Panc1 (cell line): Measurements from ENCODE around the gene TSHR. TPM values are rescaled to one million over a fixed set of nuclear protein-coding genes. Genes with fewer than 3 reads are reported as not detected.

Experiments
- ATAC-seq: fragments of 200-7000 bp; cut with Tn5 transposase; 2 replicates; pipeline ENCODE4 v1.9.1; 2020; ENCODE audit warnings: mild to moderate bottlenecking, moderate library complexity
- BruUV-seq: library from RNA; stranded (reverse); fragments of 400-500 nt; replicated peaks from 2 replicates; lab custom pipeline; 2021; lab: Mats Ljungman, UMichigan
- CTCF ChIA-PET: fragments of 300-600 bp; sonication (Branson Sonifier 250); formaldehyde crosslinking; loops from one replicate; lab custom pipeline; 2022; ENCODE audit warnings: antibody characterized with exemption; lab: Charles Lee
- POLR2A ChIA-PET: fragments of 300-600 bp; sonication (Branson Sonifier 250); formaldehyde crosslinking; loops from one replicate; lab custom pipeline; 2022; ENCODE audit warnings: antibody characterized with exemption; lab: Charles Lee
- DNase-seq: peaks from one replicate; pipeline ENCODE4 v3.0.0-alpha.2; 2010; ENCODE audit warnings: low read depth, low spot score
- H3K27ac ChIP-seq: 2 replicates; pipeline ENCODE4 v1.5.1; 2011; ENCODE audit warnings: mild to moderate bottlenecking, low read length, inconsistent platforms
- H3K27me3 ChIP-seq: fragments of 200-500 bp; sonication (Bioruptor generic); 2 replicates; pipeline ENCODE4 v1.6.0; 2014; ENCODE audit warnings: low read length, inconsistent platforms; ENCODE audit not compliant: control insufficient read depth, insufficient read depth
- H3K36me3 ChIP-seq: fragments of 200-500 bp; sonication (Bioruptor generic); 2 replicates; pipeline ENCODE4 v1.5.1; 2014; ENCODE audit warnings: inconsistent platforms, mild to moderate bottlenecking, low read length, moderate library complexity; ENCODE audit not compliant: control insufficient read depth, insufficient read depth
- H3K4me1 ChIP-seq: 2 replicates; pipeline ENCODE4 v1.5.1; 2011; ENCODE audit warnings: inconsistent platforms, mild to moderate bottlenecking, low read length, moderate library complexity; ENCODE audit not compliant: control insufficient read depth, insufficient read depth
- H3K4me3 ChIP-seq, 2 experiments: 2 replicates each; pipeline ENCODE4 v1.5.1; 2011 to 2012; ENCODE audit warnings: low read depth in 2 of 2, low read length in 2 of 2, mild to moderate bottlenecking in 2 of 2, inconsistent platforms in 1 of 2, moderate library complexity in 1 of 2
- H3K9me3 ChIP-seq: fragments of 200-500 bp; sonication (Bioruptor generic); 2 replicates; pipeline ENCODE4 v1.5.1; 2014; ENCODE audit warnings: low read depth, mild to moderate bottlenecking, inconsistent platforms, low read length, moderate library complexity; ENCODE audit not compliant: control insufficient read depth, insufficient read depth
- POLR2AphosphoS5 ChIP-seq: IDR thresholded peaks from 2 replicates; pipeline ENCODE4 v1.6.1; 2012; ENCODE audit warnings: mild to moderate bottlenecking, low read depth, low read length, moderate library complexity
- SIN3A ChIP-seq: IDR thresholded peaks from 2 replicates; pipeline ENCODE4 v1.6.1; 2012; ENCODE audit warnings: low read depth, mild to moderate bottlenecking, low read length, moderate library complexity, borderline replicate concordance; ENCODE audit not compliant: insufficient read depth
- TCF7L2 ChIP-seq: IDR thresholded peaks from 2 replicates; pipeline ENCODE4 v1.6.1; 2011; ENCODE audit warnings: mild to moderate bottlenecking, low read depth, low read length, inconsistent platforms
- in situ Hi-C: cut with HindIII; loops from 2 replicates; pipeline ENCODE4 v1.10.0; 2016; ENCODE audit warnings: low sequenced_read_pairs, low pct_unique_long_range_greater_than_20kb
- intact Hi-C: fragments of 100-400 bp; cut with micrococcal nuclease; formaldehyde crosslinking; loops from one replicate; pipeline ENCODE4 v1.10.0; 2022; ENCODE audit not compliant: unreplicated experiment
- total RNA-seq: library from RNA; stranded (reverse); gene quantifications from one replicate; pipeline ENCODE4 v1.2.1, GENCODE V29; 2021; ENCODE audit not compliant: unreplicated experiment
- TF ChIP-seq, protein P1 (sequence below): fragments of 450-650 bp; IDR thresholded peaks from 2 replicates; pipeline ENCODE4 v1.5.1; 2017; ENCODE audit warnings: mild to moderate bottlenecking
- TF ChIP-seq, protein P2 (sequence below), 2 experiments: IDR thresholded peaks; 2 replicates each; pipeline ENCODE4 v1.6.1; 2011 to 2012; ENCODE audit warnings: low read depth in 2 of 2, control low read depth in 1 of 2, low read length in 1 of 2, mild to moderate bottlenecking in 1 of 2, moderate library complexity in 1 of 2; ENCODE audit not compliant: insufficient read depth in 1 of 2

The TSHR gene
- total RNA-seq, 1 experiment from 2014 or later = not detected

DNA sequence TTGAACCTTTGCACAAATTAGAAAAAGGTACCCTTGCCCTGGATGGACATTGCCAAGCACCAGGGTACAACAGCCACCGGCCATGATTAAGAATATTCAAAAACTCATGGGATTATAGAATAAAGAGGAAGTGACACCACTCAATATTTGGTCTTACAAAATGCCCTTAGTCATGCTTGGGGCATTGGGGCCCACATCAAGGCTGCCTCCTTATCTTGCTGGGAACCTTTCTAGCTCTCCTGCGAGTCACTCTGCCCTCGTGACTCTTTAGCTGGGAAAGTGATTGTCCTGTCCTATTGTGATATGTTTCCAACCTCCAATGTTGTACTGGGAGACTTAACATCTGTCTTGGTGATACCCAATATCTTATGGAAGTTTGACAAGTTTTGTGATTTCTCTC is 207.5 kb downstream of the TSHR start:
- ATAC-seq (no peak), DNase-seq (no peak)
- ChIA-PET POLR2A (no interaction called here), CTCF (no interaction called here)
- in situ Hi-C loops (no loop called here), intact Hi-C loops (loop anchor here (5.0 kb wide), 1 partner anchor 166 kb away; no protein-coding TSS in a partner anchor)
- Histone ChIP-seq H3K27me3 (no peaks in the 10 kb centered on the region), H3K36me3 (no peaks in the 10 kb centered on the region), H3K4me1 (no peaks in the 10 kb centered on the region), H3K4me3 (no peak overlapping the region), H3K27ac (no peak overlapping the region), H3K9me3 (no peaks in the 10 kb centered on the region)
- BruUV-seq = no TSS peak
- TF ChIP-seq, protein P1, sequence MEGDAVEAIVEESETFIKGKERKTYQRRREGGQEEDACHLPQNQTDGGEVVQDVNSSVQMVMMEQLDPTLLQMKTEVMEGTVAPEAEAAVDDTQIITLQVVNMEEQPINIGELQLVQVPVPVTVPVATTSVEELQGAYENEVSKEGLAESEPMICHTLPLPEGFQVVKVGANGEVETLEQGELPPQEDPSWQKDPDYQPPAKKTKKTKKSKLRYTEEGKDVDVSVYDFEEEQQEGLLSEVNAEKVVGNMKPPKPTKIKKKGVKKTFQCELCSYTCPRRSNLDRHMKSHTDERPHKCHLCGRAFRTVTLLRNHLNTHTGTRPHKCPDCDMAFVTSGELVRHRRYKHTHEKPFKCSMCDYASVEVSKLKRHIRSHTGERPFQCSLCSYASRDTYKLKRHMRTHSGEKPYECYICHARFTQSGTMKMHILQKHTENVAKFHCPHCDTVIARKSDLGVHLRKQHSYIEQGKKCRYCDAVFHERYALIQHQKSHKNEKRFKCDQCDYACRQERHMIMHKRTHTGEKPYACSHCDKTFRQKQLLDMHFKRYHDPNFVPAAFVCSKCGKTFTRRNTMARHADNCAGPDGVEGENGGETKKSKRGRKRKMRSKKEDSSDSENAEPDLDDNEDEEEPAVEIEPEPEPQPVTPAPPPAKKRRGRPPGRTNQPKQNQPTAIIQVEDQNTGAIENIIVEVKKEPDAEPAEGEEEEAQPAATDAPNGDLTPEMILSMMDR = no peak
- no peak for TF ChIP-seq SIN3A
- TF ChIP-seq POLR2AphosphoS5 = no peak
- TF ChIP-seq TCF7L2 = no peak
- TF ChIP-seq, protein P2, sequence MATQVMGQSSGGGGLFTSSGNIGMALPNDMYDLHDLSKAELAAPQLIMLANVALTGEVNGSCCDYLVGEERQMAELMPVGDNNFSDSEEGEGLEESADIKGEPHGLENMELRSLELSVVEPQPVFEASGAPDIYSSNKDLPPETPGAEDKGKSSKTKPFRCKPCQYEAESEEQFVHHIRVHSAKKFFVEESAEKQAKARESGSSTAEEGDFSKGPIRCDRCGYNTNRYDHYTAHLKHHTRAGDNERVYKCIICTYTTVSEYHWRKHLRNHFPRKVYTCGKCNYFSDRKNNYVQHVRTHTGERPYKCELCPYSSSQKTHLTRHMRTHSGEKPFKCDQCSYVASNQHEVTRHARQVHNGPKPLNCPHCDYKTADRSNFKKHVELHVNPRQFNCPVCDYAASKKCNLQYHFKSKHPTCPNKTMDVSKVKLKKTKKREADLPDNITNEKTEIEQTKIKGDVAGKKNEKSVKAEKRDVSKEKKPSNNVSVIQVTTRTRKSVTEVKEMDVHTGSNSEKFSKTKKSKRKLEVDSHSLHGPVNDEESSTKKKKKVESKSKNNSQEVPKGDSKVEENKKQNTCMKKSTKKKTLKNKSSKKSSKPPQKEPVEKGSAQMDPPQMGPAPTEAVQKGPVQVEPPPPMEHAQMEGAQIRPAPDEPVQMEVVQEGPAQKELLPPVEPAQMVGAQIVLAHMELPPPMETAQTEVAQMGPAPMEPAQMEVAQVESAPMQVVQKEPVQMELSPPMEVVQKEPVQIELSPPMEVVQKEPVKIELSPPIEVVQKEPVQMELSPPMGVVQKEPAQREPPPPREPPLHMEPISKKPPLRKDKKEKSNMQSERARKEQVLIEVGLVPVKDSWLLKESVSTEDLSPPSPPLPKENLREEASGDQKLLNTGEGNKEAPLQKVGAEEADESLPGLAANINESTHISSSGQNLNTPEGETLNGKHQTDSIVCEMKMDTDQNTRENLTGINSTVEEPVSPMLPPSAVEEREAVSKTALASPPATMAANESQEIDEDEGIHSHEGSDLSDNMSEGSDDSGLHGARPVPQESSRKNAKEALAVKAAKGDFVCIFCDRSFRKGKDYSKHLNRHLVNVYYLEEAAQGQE (IDR thresholded peaks at IDR 0.05; ENCODE audit: insufficient read depth in 1 of 2, low read depth in 2 of 2, low read length in 1 of 2) = no peak

DNA sequence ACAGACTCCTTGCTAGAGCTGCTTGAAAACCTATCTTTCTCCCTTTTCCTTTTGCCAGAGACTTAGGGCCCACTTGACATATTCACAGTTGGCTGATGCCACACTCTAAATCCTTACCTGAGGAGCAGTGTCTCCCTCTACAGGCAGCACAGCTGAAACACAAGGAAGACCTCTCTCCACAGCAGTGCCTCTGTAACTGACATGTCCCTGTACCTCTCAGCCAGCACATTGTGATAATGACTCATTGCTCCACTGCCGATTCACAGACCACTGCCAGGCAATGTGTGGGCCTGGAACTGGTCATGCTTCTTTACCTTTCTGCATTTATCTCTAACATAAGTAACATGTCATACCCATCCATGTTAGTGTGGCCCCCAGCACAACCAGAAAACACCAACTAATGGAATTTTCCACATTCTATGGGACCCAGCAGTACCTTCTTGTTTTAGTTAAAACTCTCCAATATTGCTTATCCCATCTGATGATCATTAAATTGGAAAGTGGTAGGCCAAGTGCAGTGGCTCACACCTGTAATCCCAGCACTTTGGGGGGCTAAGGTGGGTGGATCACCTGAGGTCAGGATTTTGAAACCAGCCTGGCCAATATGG is 208.8 kb downstream of the TSHR start:
- ChIA-PET CTCF (interaction anchor here (0.6 kb wide), 1 partner anchor 740 kb away, joined by 3 read pairs; no protein-coding TSS in a partner anchor), POLR2A (no interaction called here)
- in situ Hi-C loops = no loop called here

More for the DNA sequence above, 208.8 kb downstream of the TSHR start:
- Histone ChIP-seq H3K9me3 (no peaks in the 10 kb centered on the region), H3K36me3 (no peaks in the 10 kb centered on the region), H3K27ac (no peak overlapping the region), H3K27me3 (no peaks in the 10 kb centered on the region), H3K4me1 (no peaks in the 10 kb centered on the region), H3K4me3 (no peak overlapping the region)
- ATAC-seq = peak; percentile 73
- BruUV-seq = no TSS peak
- intact Hi-C loops = loop anchor here (5.0 kb wide), 1 partner anchor 167 kb away; no protein-coding TSS in a partner anchor
- TF ChIP-seq, protein P1 = peak; percentile 60
- no peak for TF ChIP-seq SIN3A
- peak; percentile 47 for DNase-seq
